ENCODE data around the gene ASIC2.

Gene ASIC2

GRCh38 chr17:33109336-33110072 is 183.6 kb downstream of the ASIC2 start:
- no peak for DNase-seq

GRCh38 chr17:33106525-33107165 is 186.4 kb downstream of the ASIC2 start:
- no peak for DNase-seq

GRCh38 chr17:33105911-33106310 is 187.2 kb downstream of the ASIC2 start:
- DNase-seq, result no peak

- no peak for DNase-seq
Observed at GRCh38 chr17:33099906-33100305, 193.2 kb downstream of the ASIC2 start.

- DNase-seq, result no peak
Observed at GRCh38 chr17:33099252-33099651, 193.8 kb downstream of the ASIC2 start.

GRCh38 chr17:33097411-33097810 is 195.7 kb downstream of the ASIC2 start:
- DNase-seq, result no peak

GRCh38 chr17:33096161-33096560 is 196.9 kb downstream of the ASIC2 start:
- no peak for DNase-seq

GRCh38 chr17:33091271-33091670 is 201.8 kb downstream of the ASIC2 start:
- no peak for DNase-seq

GRCh38 chr17:33090806-33091205 is 202.3 kb downstream of the ASIC2 start:
- DNase-seq, result no peak

GRCh38 chr17:33086878-33087277 is 206.2 kb downstream of the ASIC2 start:
- DNase-seq, result no peak

- no peak for DNase-seq
Observed at GRCh38 chr17:33086041-33086440, 207.1 kb downstream of the ASIC2 start.

GRCh38 chr17:33085256-33085655 is 207.8 kb downstream of the ASIC2 start:
- DNase-seq, result no peak

GRCh38 chr17:33084755-33085154 is 208.3 kb downstream of the ASIC2 start:
- DNase-seq, result no peak

- DNase-seq, result no peak
Observed at GRCh38 chr17:33082529-33083173, 210.4 kb downstream of the ASIC2 start.

- no peak for DNase-seq
Observed at GRCh38 chr17:33080091-33080490, 213.0 kb downstream of the ASIC2 start.

- no peak for DNase-seq
Observed at GRCh38 chr17:33079201-33079600, 213.9 kb downstream of the ASIC2 start.

- DNase-seq, result no peak
Observed at GRCh38 chr17:33076979-33077378, 216.1 kb downstream of the ASIC2 start.

GRCh38 chr17:33073416-33073815 is 219.7 kb downstream of the ASIC2 start:
- no peak for DNase-seq

GRCh38 chr17:33072421-33073161 is 220.5 kb downstream of the ASIC2 start:
- no peak for DNase-seq

- DNase-seq, result no peak
Observed at GRCh38 chr17:33071656-33072055, 221.4 kb downstream of the ASIC2 start.

GRCh38 chr17:33057564-33057963 is 235.5 kb downstream of the ASIC2 start:
- no peak for DNase-seq

GRCh38 chr17:33056399-33057146 is 236.5 kb downstream of the ASIC2 start:
- no peak for DNase-seq

GRCh38 chr17:33055746-33056145 is 237.3 kb downstream of the ASIC2 start:
- no peak for DNase-seq

All from NK-92 treated with Interleukin-12 subunit alpha and Interleukin-12 subunit beta, amount 100 ng/mL, for 24 hours (cell line).